G401 (cell line): Measurements from ENCODE around the gene TGFB1I1. TPM values are rescaled to one million over a fixed set of nuclear protein-coding genes. Genes with fewer than 3 reads are reported as not detected.
"Not testable (repeated sequence)": the region's sequence is repeated elsewhere in the genome, so short reads cannot be mapped to it uniquely, and the experiment has no call there.

ENCODE experiments used
- DNase-seq: peaks from one replicate; pipeline ENCODE4 v3.0.0-alpha.2; 2015; ENCODE audit warnings: low spot score
- in situ Hi-C: cut with HindIII; loops from 2 replicates; pipeline ENCODE4 v1.10.0; 2016; ENCODE audit warnings: low sequenced_read_pairs, mixed read lengths
- total RNA-seq: library from RNA; depleted of rRNA; stranded (reverse); fragments of >200 nt; shearing (Covaris generic); gene quantifications from 2 replicates; pipeline ENCODE4 v1.2.3, GENCODE V29; 2014; rRNA removed

The TGFB1I1 gene
- 0.07 TPM in 1 of 2 replicates, not detected in the other for total RNA-seq

DNA sequence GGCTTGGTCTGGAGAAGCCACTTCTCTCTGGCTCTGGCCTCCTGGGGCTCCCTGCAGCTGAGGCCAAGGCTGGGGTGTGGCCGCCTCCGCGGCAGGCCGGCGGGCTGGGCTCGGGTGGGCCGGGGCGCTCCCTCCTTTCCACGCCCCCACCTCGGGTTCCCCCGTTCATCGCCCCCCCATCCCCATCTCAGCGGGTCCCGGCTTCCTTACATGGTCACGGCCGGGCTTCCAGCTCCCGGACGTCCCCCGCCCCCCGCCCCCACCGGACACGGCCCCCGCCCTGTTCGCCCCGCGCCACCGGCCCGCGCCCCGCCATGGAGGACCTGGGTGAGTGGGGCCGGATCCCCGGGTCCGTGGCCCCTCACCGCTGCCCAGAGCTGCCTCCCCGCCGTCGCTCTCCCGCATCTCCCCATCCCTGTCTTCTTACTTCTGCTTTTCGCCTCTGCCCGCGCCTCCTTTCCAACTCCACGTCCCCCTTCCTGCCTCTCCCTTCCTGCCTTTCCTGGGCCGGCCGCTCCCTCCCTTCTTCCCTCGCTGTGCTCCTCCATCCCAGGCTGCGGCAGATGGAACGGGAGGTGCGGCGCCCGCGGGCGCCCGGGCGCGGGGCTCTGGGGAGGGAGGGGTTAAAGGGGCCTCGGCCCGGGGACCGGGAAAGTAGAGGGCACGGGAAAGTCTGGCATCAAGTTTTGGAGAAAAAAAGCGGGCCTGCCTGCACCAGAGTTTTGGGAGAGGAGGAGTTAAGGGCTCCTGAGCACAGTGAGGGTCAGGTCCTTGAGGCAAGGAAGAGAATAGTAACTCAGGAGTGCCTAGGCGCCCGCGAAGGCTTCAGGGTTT is at the start of gene TGFB1I1:
Gene TGFB1I1, plus strand, starts transcription at position 278 of the 834 bp plus-strand sequence. Its CDS starts 37 bp downstream, at position 315.
- DNase-seq = peak; percentile 35
- in situ Hi-C loops = no loop called here

DNA sequence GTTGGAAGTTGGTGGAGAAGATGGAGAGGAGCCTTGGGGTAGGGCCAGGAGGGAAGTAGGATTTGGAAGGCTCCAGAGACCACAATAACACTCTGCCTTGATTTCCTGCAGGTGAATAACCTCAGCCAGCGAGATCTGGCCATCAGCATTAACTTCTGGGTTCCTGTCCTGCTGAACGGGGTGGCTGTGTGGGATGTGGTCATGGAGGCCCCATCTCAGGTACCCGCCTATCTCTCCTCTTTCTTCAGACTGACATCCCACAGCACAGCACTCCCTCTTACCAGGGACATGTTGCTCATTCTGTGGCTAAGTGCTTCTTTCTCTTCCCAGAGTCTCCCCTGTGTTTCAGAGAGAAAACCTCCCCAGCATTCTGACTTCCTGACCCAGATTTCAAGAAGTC is 48.7 kb upstream of the TGFB1I1 start:
- no peak for DNase-seq
- in situ Hi-C loops = no loop called here

GRCh38 chr16:31423801-31424200 is 48.2 kb upstream of the TGFB1I1 start:
- in situ Hi-C loops = no loop called here
- DNase-seq = no peak

DNA sequence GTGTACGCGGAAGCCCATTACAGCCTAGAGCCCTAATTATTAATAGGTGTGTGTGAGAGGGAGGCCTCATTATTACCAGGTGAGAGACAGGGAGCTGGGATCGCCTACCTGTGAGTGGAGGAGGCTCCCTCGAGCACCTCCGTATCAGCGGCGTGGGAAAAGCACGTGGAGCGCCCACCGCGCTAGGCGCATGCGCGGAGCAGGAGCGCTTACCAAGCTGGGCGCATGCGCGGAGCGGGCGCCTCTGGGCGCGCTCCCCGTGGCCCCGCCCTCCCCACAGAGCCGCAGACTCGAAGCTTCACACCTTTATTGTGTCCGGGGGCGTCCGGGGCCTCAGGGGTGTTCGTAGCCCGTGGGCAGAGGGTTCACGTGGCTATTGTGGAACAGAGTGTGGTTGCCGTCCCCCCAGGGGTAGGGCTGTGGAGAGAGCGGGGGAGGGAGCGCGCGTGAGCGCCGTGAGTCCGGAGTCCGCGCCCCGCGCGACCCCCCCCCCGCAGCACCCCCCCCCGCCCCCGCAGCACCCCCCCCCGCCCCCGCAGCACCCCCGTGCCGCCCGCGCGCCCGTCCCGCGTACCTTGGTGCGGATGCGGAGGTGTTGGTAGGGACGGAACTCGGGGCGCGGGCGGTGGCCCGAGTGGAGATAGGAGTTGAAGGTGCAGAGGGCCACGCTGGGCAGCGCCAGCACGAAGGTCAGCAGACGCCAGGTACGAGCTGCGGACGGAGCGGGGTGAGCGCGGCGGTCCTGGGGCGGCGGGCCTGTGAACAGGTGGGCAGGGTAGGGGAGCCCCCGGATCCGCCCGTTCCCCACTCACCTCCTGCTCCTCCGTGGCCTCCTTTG is 44.3 kb upstream of the TGFB1I1 start:
- in situ Hi-C loops = no loop called here
- peak; percentile 75 for DNase-seq

- in situ Hi-C loops = no loop called here
- peak; percentile 21 for DNase-seq
Measured at GRCh38 chr16:31428279-31428597, 43.7 kb upstream of the TGFB1I1 start, which contains the start of gene COX6A2. Gene COX6A2, minus strand, starts transcription at chr16:31428360. Its CDS starts 35 bp downstream, at chr16:31428325.

DNA sequence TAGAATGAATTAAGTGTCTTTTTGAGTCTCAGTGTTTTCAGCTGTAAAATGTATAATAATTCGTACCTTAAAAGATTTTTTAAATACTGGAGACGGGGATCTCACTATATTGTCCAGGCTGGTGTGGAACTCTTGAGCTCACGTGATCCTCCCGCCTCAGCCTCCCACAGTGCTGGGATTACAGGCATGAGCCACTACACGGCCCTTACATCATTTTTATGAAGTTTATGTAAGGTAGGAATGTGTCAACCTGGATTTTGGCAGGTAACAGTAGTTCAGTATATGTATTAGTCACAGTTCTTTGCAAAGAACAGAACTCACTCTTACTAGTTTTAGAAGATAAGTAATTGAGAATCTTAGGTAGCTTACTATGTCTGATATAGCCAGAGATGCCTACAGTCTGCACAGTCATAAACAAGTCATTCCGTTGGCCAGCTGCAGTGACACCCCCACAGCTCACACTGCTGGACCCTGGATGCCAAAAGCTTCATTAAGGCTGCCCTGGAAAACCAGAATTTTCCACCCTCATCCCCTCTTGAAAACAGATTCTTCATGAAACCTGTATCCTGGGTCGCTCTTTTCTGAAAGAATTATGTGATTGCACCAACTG is 43.2 kb upstream of the TGFB1I1 start:
- in situ Hi-C loops = no loop called here
- peak; percentile 23 for DNase-seq

DNA sequence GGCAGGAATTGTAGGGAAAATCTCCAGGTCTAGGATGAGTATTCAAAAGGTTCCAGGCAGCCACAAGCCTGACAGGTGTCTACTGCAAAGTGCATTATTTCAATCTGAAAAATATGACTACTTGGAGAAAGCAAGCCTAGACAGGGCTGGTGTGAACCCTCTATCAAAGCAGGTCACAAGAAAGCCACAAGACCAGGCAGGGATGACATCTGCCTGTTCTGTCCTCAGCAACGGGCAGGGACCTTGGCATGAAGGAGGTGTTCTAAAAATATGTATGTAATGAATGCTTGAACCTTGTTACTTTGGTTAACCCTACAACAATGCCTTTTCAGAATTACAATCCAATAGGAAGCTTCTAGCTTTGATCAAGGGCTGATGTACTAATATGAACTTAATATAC is 42.6 kb upstream of the TGFB1I1 start:
- in situ Hi-C loops = no loop called here
- DNase-seq = peak; percentile 61

DNA sequence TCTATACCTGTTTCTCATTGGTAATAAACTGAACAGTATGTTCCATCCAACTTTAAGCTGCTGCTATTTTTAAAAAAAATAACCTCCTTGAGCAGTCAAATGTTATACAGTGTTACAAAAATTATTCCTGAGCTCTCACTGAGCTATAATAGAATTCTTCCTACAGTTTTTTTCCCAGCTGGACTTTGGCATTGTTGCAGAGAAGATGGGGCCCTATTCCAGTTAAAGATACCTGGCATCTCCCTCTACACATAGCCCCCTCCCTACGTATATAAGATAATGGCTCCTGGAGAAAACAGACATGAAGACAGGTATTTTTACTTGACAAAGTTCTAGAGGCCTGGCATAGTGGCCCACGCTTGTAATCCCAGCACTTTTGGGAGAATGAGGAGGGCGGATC is 42.2 kb upstream of the TGFB1I1 start:
- in situ Hi-C loops = no loop called here
- peak; percentile 7 for DNase-seq

- peak; percentile 11 for DNase-seq
- in situ Hi-C loops = no loop called here
Measured at GRCh38 chr16:31430380-31431052, 41.4 kb upstream of the TGFB1I1 start.

DNA sequence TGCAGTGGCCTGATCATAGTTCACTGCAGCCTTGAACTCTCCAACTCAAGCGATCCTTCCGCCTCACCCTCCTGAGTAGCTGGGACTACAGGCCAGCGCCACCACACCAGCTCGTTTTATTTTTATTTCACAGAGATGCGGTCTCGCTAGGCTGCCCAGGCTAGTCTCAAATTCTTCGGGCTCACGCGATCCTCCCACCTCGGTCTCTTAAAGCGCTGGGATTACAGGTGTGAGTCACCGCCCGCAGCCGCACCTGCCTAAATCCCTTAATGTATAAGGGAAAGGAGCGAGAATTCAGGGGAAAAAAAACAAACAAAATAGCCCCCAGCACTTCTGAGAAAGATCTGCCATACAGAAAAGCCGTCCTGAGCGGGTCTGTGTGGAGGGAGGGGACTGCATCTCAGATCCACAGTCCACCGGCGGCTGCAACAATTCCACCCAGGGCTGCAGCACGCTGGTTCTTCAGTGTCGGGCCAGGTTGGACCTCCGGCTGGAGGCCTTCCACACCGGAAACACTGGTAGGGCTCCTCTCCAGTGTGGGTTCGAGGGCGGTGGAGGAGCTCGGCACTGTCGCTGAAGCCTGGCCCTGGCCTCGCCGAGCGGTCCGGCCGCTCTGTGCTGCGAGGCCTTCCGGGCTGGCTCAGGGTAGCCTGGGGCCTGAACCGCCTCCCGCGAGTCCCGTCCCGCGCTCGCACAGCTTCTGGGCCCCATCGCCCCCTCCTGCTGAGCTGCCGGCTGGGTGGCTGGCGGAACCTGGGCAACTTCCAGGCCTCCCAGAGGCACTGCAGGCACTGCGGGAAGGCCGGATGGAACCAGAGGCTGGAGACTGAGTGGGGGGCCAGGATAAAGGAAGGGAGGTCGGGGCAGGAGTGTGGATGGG is 36.4 kb upstream of the TGFB1I1 start:
- no peak for DNase-seq
- in situ Hi-C loops = no loop called here

- in situ Hi-C loops = no loop called here
- no peak for DNase-seq
Measured at GRCh38 chr16:31436221-31437045, 35.5 kb upstream of the TGFB1I1 start.

- peak; percentile 83 for DNase-seq
- in situ Hi-C loops = no loop called here
Measured at GRCh38 chr16:31438414-31438813, 33.5 kb upstream of the TGFB1I1 start.

GRCh38 chr16:31439023-31439422 is 32.9 kb upstream of the TGFB1I1 start:
- in situ Hi-C loops, DNase-seq: not testable (repeated sequence)

DNA sequence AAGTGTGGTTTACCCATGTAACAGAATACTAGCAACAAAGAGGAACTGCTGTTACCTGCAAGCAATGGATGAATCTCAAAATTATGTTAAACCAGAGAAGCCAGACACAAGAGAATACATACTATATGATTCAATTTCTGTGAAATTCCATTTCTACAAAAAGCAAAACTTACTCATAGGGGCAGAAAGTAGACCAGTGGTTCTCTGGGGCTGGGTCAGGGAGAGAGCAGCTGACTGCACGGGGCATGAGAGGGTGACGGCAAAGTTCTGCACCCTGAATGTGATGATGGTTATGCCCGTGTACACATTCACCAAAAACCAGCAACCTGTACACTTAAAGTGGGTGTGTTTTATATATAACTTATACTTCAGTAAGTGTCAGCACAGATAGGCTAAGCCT is 32.4 kb upstream of the TGFB1I1 start:
- in situ Hi-C loops = no loop called here
- DNase-seq = no peak

GRCh38 chr16:31440516-31441184 is 31.3 kb upstream of the TGFB1I1 start:
- in situ Hi-C loops = no loop called here
- peak; percentile 31 for DNase-seq

DNA sequence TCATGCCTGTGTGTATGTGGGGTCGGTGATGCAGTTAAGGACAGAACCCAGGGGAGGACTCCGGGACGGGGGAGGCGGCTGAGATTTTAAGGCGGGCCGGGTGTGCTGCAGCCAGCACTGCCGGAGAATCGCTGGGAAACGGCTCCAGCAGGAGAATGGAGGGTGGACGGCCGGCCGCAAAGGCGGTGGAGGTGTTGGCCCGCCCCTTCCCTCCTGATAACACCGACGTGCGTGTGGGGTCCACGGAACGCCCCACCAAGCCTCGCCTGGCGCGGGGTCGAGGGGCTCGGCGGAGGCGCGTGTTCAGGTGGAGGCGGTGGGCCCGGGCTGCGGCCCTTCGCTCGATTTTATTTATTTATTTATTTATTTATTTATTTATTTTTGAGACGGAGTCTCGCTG is 30.0 kb upstream of the TGFB1I1 start:
- DNase-seq = no peak
- in situ Hi-C loops = no loop called here

DNA sequence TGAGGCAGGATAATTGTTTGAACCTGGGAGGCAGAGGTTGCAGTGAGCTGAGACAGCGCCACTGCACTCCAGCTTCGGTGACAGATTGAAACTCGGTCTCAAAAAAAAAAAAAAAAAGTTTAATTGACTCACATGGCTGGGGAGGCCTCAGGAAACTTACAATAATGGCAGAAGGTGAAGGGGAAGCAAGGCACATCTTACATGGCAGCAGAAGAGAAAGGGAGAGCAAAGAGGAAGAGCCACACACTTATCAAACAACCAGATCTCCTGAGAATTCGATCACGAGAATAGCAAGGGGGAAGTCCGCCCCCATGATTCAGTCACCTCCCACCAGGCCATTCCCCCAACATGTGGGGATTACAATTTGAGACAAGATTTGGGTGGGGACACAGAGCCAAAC is 26.0 kb upstream of the TGFB1I1 start:
- in situ Hi-C loops, DNase-seq: not testable (repeated sequence)
